Right lung (tissue), 5 donors: ENCODE data around the gene GLCE. TPM values are rescaled to one million over a fixed set of nuclear protein-coding genes. Genes with fewer than 3 reads are reported as not detected.

Experiments
- DNase-seq, 2 donors: peaks; one replicate each; pipeline ENCODE4 v3.0.0-alpha.2; 2013
- polyA plus RNA-seq, 5 donors: library from polyadenylated mRNA; unstranded; fragments of 120-200 nt; gene quantifications; one replicate each; pipeline versions ENCODE4 v1.2.1 to v1.2.3, GENCODE V29; 2013; ENCODE audit warnings: inconsistent platforms in 1 of 5, low replicate concordance in 1 of 5; ENCODE audit not compliant: insufficient read length in 5 of 5, insufficient read depth in 1 of 5

The GLCE gene
- polyA plus RNA-seq, 5 donors: 50.9 to 66.1 (median 62.0) TPM

DNA sequence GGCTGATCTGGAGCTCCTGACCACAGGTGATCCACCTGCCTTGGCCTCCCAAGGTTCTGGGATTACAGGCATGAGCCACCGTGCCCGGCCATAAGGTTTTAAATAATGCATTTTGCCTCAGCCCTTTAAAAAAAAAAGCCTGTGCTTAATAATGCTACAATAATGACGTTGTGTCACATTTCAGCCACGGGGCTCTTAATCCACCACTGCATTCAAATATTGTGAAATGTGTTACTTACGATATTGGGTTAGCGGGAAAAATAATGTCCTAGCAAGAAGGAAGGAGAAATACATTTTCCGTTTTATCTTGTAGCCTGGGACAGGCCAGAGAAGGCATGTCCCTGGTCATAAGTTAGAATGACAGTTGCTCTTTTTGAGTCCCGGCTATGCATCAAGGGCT is 155.9 kb downstream of the GLCE start:
- DNase-seq: no peak

DNA sequence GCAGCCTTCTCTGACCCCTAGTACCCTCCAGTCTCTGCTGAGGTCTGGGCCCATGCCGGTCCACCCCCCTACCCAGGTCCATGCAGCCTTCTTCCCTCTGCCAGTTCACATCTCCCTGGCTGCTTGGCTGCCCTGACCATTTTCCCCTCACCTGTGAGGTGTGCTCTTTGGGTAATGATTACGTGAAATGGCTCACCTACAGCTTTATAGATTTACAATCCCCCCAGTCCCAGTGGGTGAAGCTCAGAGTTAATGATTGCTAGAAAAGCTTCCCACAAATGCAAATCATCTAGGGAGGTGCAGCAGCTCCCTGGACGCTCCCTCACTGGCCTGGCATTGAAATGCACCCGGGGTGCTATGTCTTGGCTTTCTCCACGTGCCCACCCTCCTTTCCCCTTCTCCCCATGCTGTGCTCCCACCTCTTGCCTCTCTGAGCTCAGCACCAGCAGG is 157.0 kb downstream of the GLCE start:
- no peak for DNase-seq

DNA sequence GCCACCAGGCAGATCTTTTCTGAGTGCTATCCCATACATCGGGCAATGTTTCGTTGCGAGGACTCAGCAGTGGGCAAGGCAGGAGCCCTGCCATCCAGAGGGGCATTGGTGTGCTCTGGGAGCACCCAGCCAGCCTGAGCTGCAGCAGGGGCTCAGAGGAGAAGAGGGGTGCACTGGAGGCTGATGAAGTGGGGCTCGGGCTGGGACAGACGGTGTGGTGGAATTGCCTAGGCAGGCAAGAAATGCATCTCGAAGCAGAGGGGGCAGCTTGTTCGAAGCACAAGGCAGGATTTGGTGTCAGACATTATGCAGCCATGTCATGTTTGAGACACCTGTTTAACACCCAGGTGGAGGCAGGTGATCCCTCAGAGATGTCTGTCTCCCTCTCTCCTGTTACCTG is 157.6 kb downstream of the GLCE start:
- no peak for DNase-seq

DNA sequence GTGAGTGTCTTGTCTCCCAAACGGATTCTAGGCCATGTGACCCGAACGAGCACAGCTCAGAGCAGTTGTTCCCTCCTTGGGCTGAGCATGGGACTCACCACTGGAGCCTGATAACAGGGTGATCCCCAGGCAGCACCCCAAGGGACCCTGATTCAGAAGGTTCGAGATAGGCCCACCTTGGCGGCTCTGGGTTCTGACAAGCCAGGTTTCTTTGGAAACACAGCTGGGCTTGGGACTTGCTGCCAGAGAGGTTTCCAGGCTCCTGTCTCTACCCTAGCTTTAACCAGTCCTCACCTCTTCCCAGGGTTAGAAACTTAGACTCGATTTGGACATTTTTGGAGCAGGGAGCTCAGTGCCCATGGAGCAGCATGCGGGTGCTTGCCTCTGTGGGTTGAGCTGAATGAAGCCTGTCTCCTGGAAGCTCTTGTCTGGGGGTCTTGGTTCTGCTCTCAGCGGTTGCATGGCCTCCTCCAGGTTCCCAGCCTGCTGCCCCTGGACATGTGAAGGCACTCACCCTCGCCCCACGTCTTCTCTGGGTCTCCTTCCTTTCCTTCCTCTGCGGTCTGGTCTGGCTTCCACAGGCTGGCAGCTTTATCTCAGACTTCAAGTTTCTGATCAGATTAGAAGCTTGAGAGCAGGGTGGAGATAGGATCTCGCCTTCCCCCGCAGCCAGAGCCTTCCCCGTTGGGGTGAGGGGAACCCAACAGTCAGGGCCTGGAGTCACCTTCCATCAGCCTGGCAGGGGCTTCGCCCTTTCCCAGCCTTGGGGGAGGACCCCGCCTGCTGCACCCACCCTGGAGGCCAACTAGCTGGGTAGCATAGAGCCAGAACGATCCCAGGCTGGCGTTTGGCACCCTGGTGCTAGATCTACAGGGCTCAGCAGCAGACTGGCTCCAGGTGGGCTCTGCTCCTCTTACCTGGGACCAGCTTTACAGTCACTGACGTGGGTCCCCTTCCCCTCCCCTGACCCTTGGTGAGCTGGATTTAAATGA is 159.2 kb downstream of the GLCE start:
- DNase-seq: no peak

DNA sequence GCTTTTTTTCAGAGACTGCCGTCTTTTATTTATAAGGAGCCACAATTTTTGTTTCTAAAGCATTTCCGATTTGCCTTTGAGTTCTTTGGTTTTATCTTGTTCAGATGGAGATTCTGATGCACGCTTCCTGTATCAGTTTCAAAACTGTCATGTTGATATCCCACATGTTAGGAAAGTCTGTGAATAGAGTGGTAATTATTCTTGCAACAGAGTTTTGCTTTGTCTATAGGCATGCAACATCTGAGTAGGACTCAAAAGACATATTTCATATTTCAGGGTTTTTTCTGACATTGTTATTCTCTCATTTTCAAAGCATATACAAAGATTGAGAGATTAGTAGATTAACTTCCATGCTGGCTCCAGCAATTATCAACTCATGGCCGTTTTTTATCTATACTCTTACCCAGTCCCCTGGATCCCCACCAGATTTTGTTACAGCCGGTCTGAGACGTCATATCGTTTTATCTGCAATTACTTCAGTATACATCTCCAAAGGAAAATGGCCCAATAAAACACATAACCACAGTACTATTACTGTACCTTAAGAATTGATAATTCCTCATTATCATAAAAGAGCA is 160.6 kb downstream of the GLCE start:
- peak; percentile 69 to 74 for DNase-seq

Other genes with a start within 250 kb of the GLCE start
- gene SPESP1, start 230.1 kb upstream of the GLCE start, polyA plus RNA-seq: 1 to 10 TPM; 2.2 to 8.1 (median 2.4) TPM
- 1 to 10 TPM in 1 of 5 donors, under 1 TPM in 4; 0.33 to 1.2 (median 0.40) TPM for gene NOX5, start 145.9 kb upstream of the GLCE start, polyA plus RNA-seq
- gene PAQR5, start 138.3 kb downstream of the GLCE start, polyA plus RNA-seq: 1 to 10 TPM; 4.9 to 7.5 (median 6.0) TPM